Peyer's patch (tissue), 4 donors: ENCODE data around the gene CTSC. TPM values are rescaled to one million over a fixed set of nuclear protein-coding genes. Genes with fewer than 3 reads are reported as not detected.

Experiments
- DNase-seq, 3 donors: peaks; one replicate each; pipeline ENCODE4 v3.0.0-alpha.2; 2017 to 2019
- H3K27ac ChIP-seq, 4 donors: fragments of 200-600 bp; sonication (generic); one replicate each; pipeline ENCODE4 v1.5.1; 2016 to 2019
- H3K27me3 ChIP-seq, 2 donors: fragments of 200-600 bp; sonication (generic); one replicate each; pipeline ENCODE4 v1.5.1; 2019
- H3K36me3 ChIP-seq, 3 donors: fragments of 200-600 bp; sonication (generic); one replicate each; pipeline ENCODE4 v1.5.1; 2016 to 2019
- H3K4me1 ChIP-seq, 4 donors: fragments of 200-600 bp; sonication (generic); one replicate each; pipeline ENCODE4 v1.5.1; 2016 to 2019
- H3K4me3 ChIP-seq, 4 donors: fragments of 200-600 bp; sonication (generic); 1 replicate in 3 of 4; 2 replicates in 1 of 4; pipeline ENCODE4 v1.5.1; 2016 to 2019; ENCODE audit warnings: mild to moderate bottlenecking in 1 of 4
- H3K9me3 ChIP-seq, 4 donors: fragments of 200-600 bp; sonication (generic); one replicate each; pipeline ENCODE4 v1.5.1; 2016 to 2019; ENCODE audit warnings: mild to moderate bottlenecking in 1 of 4
- POLR2A ChIP-seq, 2 donors: fragments of 450-650 bp; IDR thresholded peaks; one replicate each; pipeline ENCODE4 v1.5.1; 2017; ENCODE audit warnings: antibody characterized with exemption in 2 of 2, mild to moderate bottlenecking in 2 of 2, moderate library complexity in 2 of 2
- total RNA-seq, 4 donors: library from RNA; depleted of rRNA; stranded (reverse); fragments of >200 nt; gene quantifications; one replicate each; pipeline ENCODE4 v1.1.0, GENCODE V29; 2016
- TF ChIP-seq, protein P1 (sequence below), 6 experiments: fragments of 450-650 bp in 4 of 6; fragments of 200-600 bp in 2 of 6; sonication (generic) in 1 of 6; IDR thresholded peaks; one replicate each; pipeline ENCODE4 v1.5.1; 2017 to 2019; ENCODE audit warnings: antibody characterized with exemption in 6 of 6, mild to moderate bottlenecking in 3 of 6, moderate library complexity in 1 of 6

The CTSC gene
- total RNA-seq, 4 donors from 2014 or later, result 38.5 to 66.8 (median 43.0) TPM

DNA sequence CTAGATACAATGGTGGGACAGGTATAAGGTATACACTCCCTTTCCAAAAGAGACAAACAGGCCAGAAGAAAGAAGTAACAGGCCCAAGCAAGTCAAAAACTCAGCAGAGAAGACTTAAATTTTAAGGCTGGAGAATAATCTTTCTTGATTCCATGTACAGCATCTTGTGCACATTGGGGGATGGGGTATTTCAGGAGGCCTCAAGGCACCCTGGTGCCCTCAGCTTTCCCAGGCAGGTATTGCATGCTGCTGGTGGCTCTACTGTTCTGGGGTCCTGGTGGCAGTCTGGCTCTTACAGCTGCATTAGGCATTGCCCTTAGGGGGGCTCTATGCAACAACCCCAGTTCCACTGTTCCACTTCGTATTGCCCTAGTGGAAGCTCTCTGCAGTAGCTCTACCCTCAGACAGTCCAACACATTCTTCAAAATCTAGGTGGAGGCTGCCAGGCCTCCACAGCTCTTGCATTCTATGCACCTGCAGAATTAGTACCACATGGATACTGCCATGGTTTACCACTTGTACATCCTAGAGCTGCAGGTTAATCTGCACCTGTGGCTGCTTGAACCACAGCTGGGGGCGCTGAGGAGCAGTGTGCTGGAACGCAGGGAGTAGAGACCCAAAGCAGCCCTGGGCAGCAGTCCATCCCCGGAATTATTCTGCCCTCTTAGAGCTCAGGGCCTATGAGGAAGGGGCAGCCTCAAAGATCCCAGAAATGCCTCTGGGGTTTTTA lies 4.2 kb upstream of the CTSC start:
- Histone ChIP-seq H3K9me3 (no peaks in the 10 kb centered on the region), H3K27me3 (no peaks in the 10 kb centered on the region), H3K27ac (no peak overlapping the region), H3K4me3 (no peak overlapping the region), H3K4me1 (peaks cover 0 to 4% (median 0%) of the 10 kb centered on the region in 4 donors), H3K36me3 (no peaks in the 10 kb centered on the region)
- DNase-seq, result no peak
- TF ChIP-seq POLR2A (IDR thresholded peaks at IDR 0.05), result no peak
- TF ChIP-seq, protein P1, sequence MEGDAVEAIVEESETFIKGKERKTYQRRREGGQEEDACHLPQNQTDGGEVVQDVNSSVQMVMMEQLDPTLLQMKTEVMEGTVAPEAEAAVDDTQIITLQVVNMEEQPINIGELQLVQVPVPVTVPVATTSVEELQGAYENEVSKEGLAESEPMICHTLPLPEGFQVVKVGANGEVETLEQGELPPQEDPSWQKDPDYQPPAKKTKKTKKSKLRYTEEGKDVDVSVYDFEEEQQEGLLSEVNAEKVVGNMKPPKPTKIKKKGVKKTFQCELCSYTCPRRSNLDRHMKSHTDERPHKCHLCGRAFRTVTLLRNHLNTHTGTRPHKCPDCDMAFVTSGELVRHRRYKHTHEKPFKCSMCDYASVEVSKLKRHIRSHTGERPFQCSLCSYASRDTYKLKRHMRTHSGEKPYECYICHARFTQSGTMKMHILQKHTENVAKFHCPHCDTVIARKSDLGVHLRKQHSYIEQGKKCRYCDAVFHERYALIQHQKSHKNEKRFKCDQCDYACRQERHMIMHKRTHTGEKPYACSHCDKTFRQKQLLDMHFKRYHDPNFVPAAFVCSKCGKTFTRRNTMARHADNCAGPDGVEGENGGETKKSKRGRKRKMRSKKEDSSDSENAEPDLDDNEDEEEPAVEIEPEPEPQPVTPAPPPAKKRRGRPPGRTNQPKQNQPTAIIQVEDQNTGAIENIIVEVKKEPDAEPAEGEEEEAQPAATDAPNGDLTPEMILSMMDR (IDR thresholded peaks at IDR 0.05), result peak in 1 of 6 experiments; percentile 1

DNA sequence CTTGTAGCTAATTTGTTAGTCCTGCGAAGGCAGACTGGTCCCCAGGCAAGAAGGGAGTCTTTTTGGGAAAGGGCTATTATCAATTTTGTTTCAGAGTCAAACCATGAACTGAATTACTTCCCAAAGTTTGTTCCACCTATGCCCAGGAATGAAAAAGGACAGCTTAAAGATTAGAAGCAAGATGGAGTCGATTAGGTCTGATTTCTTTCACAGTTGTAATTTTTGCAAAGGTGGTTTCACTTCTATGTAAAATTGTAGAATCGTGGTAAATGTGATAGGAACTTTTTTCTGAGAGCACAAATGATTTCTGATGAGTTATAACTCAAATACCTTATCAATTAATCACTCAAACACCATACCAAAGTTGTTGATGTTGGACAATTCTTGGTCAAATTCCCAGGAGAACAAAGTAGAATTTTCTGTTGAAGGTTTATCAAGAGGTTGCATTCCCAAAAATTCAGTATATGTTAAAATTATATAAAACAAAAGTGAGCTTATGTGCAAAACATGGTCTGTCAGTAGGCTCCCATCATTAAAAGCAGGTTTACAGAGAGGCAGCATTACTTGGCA lies 2.9 kb upstream of the CTSC start:
- H3K27me3 ChIP-seq, result no peaks in the 10 kb centered on the region
- DNase-seq, result no peak
- H3K36me3 ChIP-seq, result no peaks in the 10 kb centered on the region
- H3K4me1 ChIP-seq, result peaks cover 0 to 4% (median 0%) of the 10 kb centered on the region in 4 donors
- no peaks in the 10 kb centered on the region for H3K9me3 ChIP-seq
- H3K4me3 ChIP-seq, result no peak overlapping the region
- no peak overlapping the region for H3K27ac ChIP-seq
- no peak for TF ChIP-seq POLR2A (IDR thresholded peaks at IDR 0.05)
- TF ChIP-seq, protein P1 (IDR thresholded peaks at IDR 0.05), result no peak

- peak in 1 of 2 donors; percentile 8 for TF ChIP-seq POLR2A (IDR thresholded peaks at IDR 0.05)
- TF ChIP-seq, protein P1 (IDR thresholded peaks at IDR 0.05), result no peak
- Histone ChIP-seq H3K9me3 (no peaks in the 10 kb centered on the region), H3K4me1 (peaks cover 0 to 4% (median 0%) of the 10 kb centered on the region in 4 donors), H3K36me3 (peaks cover 0 to 7% (median 0%) of the 10 kb centered on the region in 3 donors), H3K27me3 (no peaks in the 10 kb centered on the region), H3K27ac (peak overlapping the region; percentile 86 to 93 (median 87)), H3K4me3 (peak overlapping the region; percentile 59 to 84 (median 80))
- peak in 2 of 3 donors; percentile 56 to 75 for DNase-seq
Measured at GRCh38 chr11:88337987-88338668, 592 bp upstream of the CTSC start.

DNA sequence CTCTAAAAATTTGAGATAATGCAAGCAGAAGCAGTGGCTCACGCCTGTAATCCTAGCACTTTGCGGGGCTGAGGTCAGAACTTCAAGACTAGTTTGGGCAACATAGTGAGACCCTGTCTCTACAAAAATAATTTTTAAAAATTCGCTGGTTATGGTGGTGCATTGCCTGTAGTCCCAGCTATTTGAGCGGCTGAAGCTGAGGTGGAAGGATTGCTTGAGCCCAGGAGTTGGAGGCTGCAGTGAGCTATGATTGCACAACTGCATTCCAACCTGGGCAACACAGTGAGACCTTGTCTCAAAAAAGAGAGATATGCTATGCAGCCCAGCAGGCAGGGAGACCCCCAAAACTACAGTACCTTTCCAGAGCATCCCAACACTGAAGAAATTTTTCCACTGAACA lies 2.3 kb downstream of the CTSC start:
- no peak for DNase-seq
- no peaks in the 10 kb centered on the region for H3K27me3 ChIP-seq
- peak overlapping the region in 1 of 4 donors; percentile 33 for H3K27ac ChIP-seq
- TF ChIP-seq, protein P1 (IDR thresholded peaks at IDR 0.05), result no peak
- no peak for TF ChIP-seq POLR2A (IDR thresholded peaks at IDR 0.05)
- H3K9me3 ChIP-seq, result no peaks in the 10 kb centered on the region
- peak overlapping the region in 3 of 4 donors; percentile 14 to 78 (median 16) for H3K4me3 ChIP-seq
- H3K36me3 ChIP-seq, result peaks cover 0 to 11% (median 0%) of the 10 kb centered on the region in 3 donors
- H3K4me1 ChIP-seq, result peaks cover 0 to 4% (median 0%) of the 10 kb centered on the region in 4 donors

DNA sequence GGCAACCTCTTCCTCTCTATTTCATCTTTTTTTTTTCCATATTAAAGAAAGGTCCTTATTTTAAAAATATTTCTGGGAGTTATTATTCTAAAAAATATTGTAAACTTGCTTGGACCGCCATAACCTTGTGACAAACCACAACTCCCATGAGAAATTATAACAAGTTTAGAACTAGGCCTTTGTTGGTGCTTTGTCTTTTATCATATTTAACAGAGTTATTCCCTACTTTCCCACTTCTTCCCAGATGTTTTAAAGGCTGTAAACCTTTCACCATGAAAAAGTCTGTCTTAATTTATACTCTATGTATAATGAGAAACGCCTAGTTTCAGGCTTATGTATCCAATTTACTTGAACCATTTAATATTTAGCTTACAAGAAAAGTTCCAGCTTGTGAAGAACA lies 3.7 kb downstream of the CTSC start:
- no peak for TF ChIP-seq POLR2A (IDR thresholded peaks at IDR 0.05)
- TF ChIP-seq, protein P1 (IDR thresholded peaks at IDR 0.05), result no peak
- Histone ChIP-seq H3K4me1 (peaks cover 0 to 4% (median 0%) of the 10 kb centered on the region in 4 donors), H3K27ac (no peak overlapping the region), H3K36me3 (peaks cover 0 to 18% (median 0%) of the 10 kb centered on the region in 3 donors), H3K9me3 (no peaks in the 10 kb centered on the region), H3K4me3 (peak overlapping the region in 1 of 4 donors; percentile 78), H3K27me3 (no peaks in the 10 kb centered on the region)
- no peak for DNase-seq
